SW480 (cell line): Measurements from ENCODE around the gene ST3GAL2.
A peak's percentile ranks its signal among the peaks of the same experiment; 100 is the strongest.

ENCODE experiments used
- DNase-seq: peaks from one replicate; pipeline ENCODE4 v3.0.0-alpha.2; 2016; ENCODE audit warnings: low spot score

Gene ST3GAL2, protein sequence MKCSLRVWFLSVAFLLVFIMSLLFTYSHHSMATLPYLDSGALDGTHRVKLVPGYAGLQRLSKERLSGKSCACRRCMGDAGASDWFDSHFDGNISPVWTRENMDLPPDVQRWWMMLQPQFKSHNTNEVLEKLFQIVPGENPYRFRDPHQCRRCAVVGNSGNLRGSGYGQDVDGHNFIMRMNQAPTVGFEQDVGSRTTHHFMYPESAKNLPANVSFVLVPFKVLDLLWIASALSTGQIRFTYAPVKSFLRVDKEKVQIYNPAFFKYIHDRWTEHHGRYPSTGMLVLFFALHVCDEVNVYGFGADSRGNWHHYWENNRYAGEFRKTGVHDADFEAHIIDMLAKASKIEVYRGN

DNA sequence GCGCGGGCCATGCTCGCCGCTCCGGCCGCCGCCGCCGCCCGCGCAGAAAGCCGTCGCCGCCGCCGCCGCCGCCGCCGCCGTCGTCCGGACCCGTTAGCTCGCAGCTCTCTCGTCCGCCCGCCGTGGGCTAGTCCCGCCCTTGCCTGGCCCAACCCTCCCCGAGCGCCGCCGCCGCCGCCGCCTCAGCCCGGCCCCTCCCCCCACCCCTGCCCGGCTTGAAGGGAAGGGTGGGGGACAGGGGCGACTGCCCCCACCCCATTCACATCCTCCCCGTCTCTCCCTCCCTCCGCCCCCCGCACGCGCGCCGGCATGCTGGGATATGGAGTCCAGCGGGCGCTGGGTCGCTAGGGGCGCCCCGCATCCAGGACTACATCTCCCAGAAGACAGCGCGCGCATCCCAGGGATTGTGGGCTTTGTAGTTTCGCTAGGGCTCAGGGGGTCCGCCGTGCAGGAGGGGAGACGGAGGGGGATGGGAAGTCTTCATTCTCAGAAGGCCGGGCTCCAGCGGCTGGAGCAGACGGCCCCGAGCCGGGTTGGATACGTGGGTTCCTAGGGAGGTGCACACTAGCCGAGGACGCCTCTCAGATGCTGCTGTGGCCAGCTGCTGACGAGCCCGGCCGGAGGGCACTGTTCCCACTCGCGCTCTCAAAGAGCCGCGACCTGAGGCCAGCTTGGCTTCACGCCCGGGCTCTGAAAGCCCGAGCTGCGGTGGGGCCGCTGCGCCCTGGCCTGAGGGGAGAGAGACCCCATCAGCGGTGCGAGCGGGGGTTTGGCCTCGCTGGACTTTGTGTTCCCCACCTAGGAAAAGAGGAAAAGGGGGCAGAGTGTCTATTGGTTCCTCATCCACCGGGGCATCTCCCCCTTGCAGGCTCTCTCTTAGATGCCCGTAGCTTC is at the start of gene ST3GAL2:
Gene ST3GAL2 (minus strand): TSS at position 132 of the 894 bp plus-strand sequence. CDS start 40,570 bp downstream, outside the sequence.
- DNase-seq = peak; percentile 85

- no peak for DNase-seq
These were observed 46.0 kb upstream of the ST3GAL2 start for GRCh38 chr16:70484867-70485266.

DNA sequence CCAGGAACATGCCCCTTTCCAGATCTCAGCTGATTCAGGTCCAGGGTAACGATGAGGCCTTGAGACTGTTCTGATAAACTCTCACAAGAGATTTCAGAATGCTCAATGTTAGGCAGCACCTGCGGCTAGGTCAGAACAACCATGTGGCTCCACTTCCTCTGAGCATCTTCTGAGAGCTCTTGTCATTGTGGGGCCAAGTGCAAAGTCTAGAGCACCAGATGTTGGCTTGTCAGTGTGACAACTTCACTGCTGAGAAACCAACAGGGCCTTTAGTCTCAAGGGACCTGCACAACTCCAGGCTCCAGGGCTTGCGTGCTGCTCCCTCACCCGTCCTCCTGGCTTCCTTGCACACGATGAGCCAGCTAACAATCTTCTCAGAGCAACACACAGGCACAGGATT is 44.5 kb upstream of the ST3GAL2 start:
- no peak for DNase-seq

DNA sequence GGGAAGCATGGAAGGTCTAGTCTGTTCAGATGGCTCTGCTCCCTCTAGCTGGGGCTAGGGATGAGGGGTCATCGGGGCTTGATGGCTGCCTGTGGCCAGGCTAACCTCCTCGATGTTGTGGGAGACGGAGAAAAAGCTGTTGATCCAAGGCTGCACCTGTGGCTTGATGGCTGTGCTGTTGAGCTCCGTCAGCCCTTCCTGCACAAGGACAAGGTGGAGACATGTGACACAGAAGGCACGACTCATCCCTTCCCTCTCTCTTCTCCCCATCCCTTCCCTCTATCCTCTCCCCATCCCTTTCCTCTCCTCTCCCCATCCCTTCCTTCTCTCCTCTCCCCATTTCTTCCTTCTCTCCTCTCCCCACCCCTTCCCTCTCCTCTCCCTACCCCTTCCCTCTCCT is 43.7 kb upstream of the ST3GAL2 start:
- DNase-seq = no peak

- no peak for DNase-seq
These were observed 43.1 kb upstream of the ST3GAL2 start for GRCh38 chr16:70481929-70482536.

DNA sequence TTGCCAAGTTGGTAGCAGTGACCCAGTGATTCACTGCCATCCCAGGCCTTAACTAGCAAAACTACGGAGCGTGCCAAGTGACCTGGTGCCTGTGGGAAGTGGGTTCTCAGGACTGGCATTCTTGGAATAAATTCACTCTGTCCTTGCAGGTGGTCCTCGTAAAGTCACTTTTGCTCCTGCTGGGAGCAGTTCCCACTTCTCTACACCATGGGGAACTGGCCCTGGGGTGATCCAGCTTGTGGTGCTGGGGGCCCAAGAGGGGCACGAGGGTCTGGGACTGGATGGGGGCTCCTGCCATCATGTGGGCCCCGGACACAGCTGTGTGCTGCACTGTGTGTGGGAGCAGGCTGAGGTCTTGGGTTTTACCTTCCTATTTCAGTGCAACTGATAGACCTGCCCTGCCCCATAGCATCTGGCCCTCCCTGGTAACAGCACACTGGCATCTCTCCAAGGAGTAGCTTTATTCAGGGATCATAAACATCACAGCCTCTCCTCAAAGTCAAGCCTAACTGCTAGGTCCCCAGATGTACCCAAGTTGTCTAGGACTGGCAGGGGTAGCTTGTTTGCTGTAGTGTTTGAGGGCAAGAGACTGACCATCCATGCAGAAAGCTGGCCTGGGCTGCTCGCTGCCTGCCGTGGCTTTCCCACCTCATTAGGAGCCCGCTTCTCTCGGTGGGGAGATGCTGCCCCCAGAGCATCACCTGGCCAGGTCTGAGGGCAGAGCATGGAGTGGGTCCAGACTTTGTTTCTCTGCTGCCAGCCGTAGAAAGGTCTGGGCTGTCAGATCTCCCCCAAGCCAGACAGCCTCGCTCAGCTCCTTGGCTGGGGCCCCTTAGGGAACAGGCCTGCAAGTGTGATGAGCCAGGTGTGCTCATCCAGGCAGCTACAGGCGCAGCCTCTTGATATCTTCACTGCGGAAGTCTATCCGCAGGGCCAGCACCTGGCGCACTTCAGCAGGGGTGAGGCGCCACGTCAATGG is 41.5 kb upstream of the ST3GAL2 start:
- no peak for DNase-seq

DNA sequence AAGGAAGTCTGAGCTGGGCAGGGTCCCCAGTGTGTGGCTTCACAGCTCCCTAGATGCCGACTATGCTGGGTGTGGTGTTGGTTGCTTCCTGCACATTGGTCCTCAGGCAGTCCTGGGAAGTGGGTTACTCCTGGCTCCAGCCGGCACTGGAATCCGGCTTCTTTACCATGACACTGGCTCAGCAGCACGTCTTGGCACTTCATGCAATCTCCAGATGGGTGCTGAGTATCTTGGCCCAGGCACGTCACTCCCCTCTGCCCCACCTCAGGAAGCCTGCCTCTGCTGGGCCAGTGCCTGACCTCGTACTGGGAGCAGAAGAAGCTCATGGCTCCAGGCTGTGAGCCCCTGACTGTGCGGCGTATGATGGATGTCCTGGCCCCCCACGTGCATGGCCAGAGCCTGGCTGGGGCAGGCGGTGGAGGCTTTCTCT is 40.0 kb upstream of the ST3GAL2 start:
- DNase-seq = no peak

GRCh38 chr16:70478169-70478568 is 39.3 kb upstream of the ST3GAL2 start:
- no peak for DNase-seq

DNA sequence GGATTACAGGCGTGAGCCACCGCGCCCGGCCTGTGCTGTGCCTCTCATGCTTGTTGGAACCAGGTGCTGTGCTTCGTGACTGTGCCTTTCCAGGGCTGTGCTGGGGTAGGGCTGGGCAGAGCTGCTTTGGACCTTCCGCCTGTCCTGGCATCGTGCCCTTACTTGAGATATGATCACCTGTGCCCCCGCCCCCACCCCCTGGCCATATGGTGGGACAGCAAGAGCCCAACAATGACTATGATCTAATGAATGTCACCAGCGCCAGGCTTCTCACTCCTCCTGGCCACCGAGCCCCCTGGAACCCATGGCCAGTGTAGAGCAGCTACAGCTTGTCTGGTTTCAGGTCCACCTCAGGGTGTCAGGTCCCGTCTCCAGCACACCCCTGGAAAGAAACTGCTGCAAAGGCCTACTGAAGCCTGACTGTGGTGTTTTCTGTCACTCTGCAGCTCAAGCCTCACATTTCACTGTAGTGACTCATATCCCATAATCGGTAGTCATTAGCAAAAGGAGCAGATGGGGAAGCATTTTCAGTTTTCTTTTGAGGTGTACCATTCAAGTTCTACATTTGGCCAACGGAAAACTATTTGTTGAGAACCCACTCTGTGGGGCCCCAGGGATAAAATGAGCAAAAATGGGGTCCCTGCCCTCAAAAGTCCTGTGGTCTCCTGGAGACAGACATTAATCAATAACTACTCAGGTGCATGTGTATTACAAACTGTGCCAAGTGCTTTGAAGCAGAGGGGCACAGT is 37.5 kb upstream of the ST3GAL2 start:
- peak; percentile 79 for DNase-seq

DNA sequence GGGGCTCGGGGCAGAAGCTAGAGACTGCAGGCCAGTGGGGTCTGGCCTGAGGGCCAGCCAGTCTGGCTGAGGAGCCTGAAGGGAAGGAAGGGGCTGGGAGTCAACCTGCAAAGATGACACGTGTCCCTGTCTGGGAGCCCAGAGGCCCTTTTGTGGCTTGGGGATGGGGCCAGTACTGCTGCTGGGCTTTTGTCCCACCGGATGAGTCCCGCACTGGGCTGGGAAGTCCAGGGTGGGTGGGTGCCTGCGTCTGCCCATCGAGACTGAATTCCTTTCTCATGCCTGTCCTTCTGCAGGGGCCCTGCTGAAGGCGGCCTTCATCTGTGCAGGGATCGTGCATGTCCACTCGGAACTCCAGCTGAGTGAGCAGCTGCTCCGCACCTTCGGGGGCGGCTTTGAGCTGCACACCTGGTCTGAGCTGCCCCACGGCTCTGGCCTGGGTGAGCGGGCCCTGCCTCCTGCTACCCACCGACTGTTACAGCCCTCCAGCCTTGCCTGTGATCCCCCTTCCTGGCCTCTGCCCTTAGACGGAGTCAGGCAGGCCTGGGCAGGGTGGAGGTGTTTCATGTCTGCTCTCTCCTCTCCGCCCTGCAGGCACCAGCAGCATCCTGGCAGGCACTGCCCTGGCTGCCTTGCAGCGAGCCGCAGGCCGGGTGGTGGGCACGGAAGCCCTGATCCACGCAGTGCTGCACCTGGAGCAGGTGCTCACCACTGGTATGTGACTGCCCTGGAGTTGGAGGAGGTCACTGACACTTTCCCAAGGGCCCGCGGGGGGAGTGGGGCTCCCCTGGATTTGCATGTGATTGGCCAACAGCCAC is 36.4 kb upstream of the ST3GAL2 start:
- no peak for DNase-seq

DNA sequence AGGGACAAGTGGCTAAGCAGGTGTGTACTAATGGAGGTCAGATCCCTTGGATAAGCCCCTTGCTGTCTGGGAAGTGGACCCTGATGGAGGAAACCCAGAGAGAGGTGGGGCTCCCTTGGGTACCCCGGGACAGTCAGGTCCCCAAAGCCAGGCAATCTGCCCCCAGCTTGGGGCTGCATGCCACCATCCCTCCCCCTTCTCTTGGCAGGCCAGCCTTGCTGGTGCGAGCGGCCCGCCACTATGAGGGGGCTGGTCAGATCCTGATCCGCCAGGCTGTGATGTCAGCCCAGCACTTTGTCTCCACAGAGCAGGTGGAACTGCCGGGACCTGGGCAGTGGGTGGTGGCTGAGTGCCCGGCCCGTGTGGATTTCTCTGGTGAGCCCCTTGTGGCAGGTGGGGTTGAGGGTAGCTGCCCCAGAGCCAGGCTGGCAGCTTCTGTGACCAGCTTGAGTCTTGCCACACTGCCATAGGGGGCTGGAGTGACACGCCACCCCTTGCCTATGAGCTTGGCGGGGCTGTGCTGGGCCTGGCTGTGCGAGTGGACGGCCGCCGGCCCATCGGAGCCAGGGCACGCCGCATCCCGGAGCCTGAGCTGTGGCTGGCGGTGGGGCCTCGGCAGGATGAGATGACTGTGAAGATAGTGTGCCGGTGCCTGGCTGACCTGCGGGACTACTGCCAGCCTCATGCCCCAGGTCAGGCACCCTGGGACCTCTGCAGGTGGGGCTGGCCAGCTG is 35.6 kb upstream of the ST3GAL2 start:
- no peak for DNase-seq

DNA sequence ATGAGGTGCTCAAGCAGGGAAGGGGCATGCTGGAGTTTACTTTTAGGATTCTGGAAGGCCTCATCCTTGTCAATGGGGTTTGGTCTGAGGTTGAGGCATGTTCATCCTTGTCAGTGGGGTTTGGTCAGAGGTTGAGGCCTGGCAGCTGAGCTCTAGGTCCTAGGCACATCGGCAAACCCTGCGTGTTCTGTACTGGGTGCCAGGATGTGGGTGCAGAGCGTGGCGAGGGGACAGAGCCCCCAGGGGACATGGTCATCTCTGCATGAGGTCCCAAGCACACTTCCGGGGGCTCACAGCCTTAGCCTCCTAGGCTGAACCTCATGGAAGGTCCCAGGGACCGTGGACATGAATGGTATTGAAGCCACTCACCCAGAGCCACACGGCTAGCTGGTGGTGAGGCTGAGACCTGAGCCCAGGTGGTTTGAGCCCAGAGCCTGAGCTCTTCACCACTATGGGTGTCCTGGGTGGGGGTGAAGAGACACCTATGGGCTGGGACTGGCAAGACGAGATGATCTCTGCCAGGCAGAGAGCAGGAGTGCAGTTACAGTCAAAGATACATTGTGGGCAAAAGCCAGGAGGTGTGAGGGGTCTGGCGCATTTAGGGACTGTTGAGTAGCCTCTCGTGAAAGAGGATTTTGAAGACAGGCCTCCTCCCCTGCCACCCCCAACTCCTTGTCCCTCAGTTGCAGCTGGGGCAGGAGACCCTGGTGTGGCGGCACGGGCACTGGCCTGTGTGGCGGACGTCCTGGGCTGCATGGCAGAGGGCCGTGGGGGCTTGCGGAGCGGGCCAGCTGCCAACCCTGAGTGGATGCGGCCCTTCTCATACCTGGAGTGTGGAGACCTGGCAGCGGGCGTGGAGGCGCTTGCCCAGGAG is 34.8 kb upstream of the ST3GAL2 start:
- no peak for DNase-seq

GRCh38 chr16:70472786-70473433 is 34.0 kb upstream of the ST3GAL2 start:
- DNase-seq = no peak

DNA sequence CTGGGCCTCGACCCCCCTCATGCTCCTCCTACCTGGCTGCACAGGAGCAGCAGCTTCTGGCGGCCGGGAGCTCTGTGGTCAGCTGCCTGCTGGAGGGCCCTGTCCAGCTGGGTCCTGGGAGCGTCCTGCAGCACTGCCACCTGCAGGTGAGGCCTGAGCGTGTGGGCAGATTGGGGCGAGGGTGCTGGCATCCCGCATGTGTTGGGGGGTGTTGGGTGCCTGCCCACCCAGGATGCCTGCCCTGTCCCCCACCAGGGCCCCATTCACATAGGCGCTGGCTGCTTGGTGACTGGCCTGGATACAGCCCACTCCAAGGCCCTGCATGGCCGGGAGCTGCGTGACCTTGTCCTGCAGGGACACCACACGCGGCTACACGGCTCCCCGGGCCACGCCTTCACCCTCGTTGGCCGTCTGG is 32.0 kb upstream of the ST3GAL2 start:
- no peak for DNase-seq

- DNase-seq = no peak
These were observed 31.4 kb upstream of the ST3GAL2 start for GRCh38 chr16:70470141-70470926.

GRCh38 chr16:70468776-70469525 is 30.1 kb upstream of the ST3GAL2 start:
- no peak for DNase-seq
